Panc1 (cell line): ENCODE data around the gene PPM1K. TPM values are rescaled to one million over a fixed set of nuclear protein-coding genes. Genes with fewer than 3 reads are reported as not detected.

ENCODE experiments used
- ATAC-seq: fragments of 200-7000 bp; cut with Tn5 transposase; 2 replicates; pipeline ENCODE4 v1.9.1; 2020; ENCODE audit warnings: mild to moderate bottlenecking, moderate library complexity
- BruUV-seq: library from RNA; stranded (reverse); fragments of 400-500 nt; replicated peaks from 2 replicates; lab custom pipeline; 2021; lab: Mats Ljungman, UMichigan
- CTCF ChIA-PET: fragments of 300-600 bp; sonication (Branson Sonifier 250); formaldehyde crosslinking; loops from one replicate; lab custom pipeline; 2022; ENCODE audit warnings: antibody characterized with exemption; lab: Charles Lee
- POLR2A ChIA-PET: fragments of 300-600 bp; sonication (Branson Sonifier 250); formaldehyde crosslinking; loops from one replicate; lab custom pipeline; 2022; ENCODE audit warnings: antibody characterized with exemption; lab: Charles Lee
- DNase-seq: peaks from one replicate; pipeline ENCODE4 v3.0.0-alpha.2; 2010; ENCODE audit warnings: low read depth, low spot score
- H3K27ac ChIP-seq: 2 replicates; pipeline ENCODE4 v1.5.1; 2011; ENCODE audit warnings: mild to moderate bottlenecking, low read length, inconsistent platforms
- H3K27me3 ChIP-seq: fragments of 200-500 bp; sonication (Bioruptor generic); 2 replicates; pipeline ENCODE4 v1.6.0; 2014; ENCODE audit warnings: low read length, inconsistent platforms; ENCODE audit not compliant: control insufficient read depth, insufficient read depth
- H3K36me3 ChIP-seq: fragments of 200-500 bp; sonication (Bioruptor generic); 2 replicates; pipeline ENCODE4 v1.5.1; 2014; ENCODE audit warnings: inconsistent platforms, mild to moderate bottlenecking, low read length, moderate library complexity; ENCODE audit not compliant: control insufficient read depth, insufficient read depth
- H3K4me1 ChIP-seq: 2 replicates; pipeline ENCODE4 v1.5.1; 2011; ENCODE audit warnings: inconsistent platforms, mild to moderate bottlenecking, low read length, moderate library complexity; ENCODE audit not compliant: control insufficient read depth, insufficient read depth
- H3K4me3 ChIP-seq, 2 experiments: 2 replicates each; pipeline ENCODE4 v1.5.1; 2011 to 2012; ENCODE audit warnings: low read depth in 2 of 2, low read length in 2 of 2, mild to moderate bottlenecking in 2 of 2, inconsistent platforms in 1 of 2, moderate library complexity in 1 of 2
- H3K9me3 ChIP-seq: fragments of 200-500 bp; sonication (Bioruptor generic); 2 replicates; pipeline ENCODE4 v1.5.1; 2014; ENCODE audit warnings: low read depth, mild to moderate bottlenecking, inconsistent platforms, low read length, moderate library complexity; ENCODE audit not compliant: control insufficient read depth, insufficient read depth
- CTCF ChIP-seq: fragments of 450-650 bp; IDR thresholded peaks from 2 replicates; pipeline ENCODE4 v1.5.1; 2017; ENCODE audit warnings: mild to moderate bottlenecking
- POLR2AphosphoS5 ChIP-seq: IDR thresholded peaks from 2 replicates; pipeline ENCODE4 v1.6.1; 2012; ENCODE audit warnings: mild to moderate bottlenecking, low read depth, low read length, moderate library complexity
- REST ChIP-seq, 2 experiments: IDR thresholded peaks; 2 replicates each; pipeline ENCODE4 v1.6.1; 2011 to 2012; ENCODE audit warnings: low read depth in 2 of 2, control low read depth in 1 of 2, low read length in 1 of 2, mild to moderate bottlenecking in 1 of 2, moderate library complexity in 1 of 2; ENCODE audit not compliant: insufficient read depth in 1 of 2
- SIN3A ChIP-seq: IDR thresholded peaks from 2 replicates; pipeline ENCODE4 v1.6.1; 2012; ENCODE audit warnings: low read depth, mild to moderate bottlenecking, low read length, moderate library complexity, borderline replicate concordance; ENCODE audit not compliant: insufficient read depth
- TCF7L2 ChIP-seq: IDR thresholded peaks from 2 replicates; pipeline ENCODE4 v1.6.1; 2011; ENCODE audit warnings: mild to moderate bottlenecking, low read depth, low read length, inconsistent platforms
- in situ Hi-C: cut with HindIII; loops from 2 replicates; pipeline ENCODE4 v1.10.0; 2016; ENCODE audit warnings: low sequenced_read_pairs, low pct_unique_long_range_greater_than_20kb
- intact Hi-C: fragments of 100-400 bp; cut with micrococcal nuclease; formaldehyde crosslinking; loops from one replicate; pipeline ENCODE4 v1.10.0; 2022; ENCODE audit not compliant: unreplicated experiment
- total RNA-seq: library from RNA; stranded (reverse); gene quantifications from one replicate; pipeline ENCODE4 v1.2.1, GENCODE V29; 2021; ENCODE audit not compliant: unreplicated experiment

PPM1K gene
- total RNA-seq, 1 experiment from 2014 or later = 2.1 TPM

- Histone ChIP-seq H3K27ac (no peak overlapping the region), H3K36me3 (no peaks in the 10 kb centered on the region), H3K4me3 (no peak overlapping the region), H3K4me1 (no peaks in the 10 kb centered on the region; the same call in 1 of the 2 replicates), H3K9me3 (no peaks in the 10 kb centered on the region), H3K27me3 (peaks cover under 1% of the 10 kb centered on the region; the same call in 1 of the 2 replicates)
- ChIA-PET POLR2A (no interaction called here), CTCF (no interaction called here)
- ATAC-seq (no peak), DNase-seq (no peak)
- in situ Hi-C loops (no loop called here), intact Hi-C loops (no loop called here)
- no TSS peak for BruUV-seq
- TF ChIP-seq POLR2AphosphoS5 (no peak), REST (IDR thresholded peaks at IDR 0.05; ENCODE audit: insufficient read depth in 1 of 2, low read depth in 2 of 2, low read length in 1 of 2) (no peak), SIN3A (no peak), TCF7L2 (no peak), CTCF (no peak)
Measured at GRCh38 chr4:88276952-88277710, 7.2 kb downstream of the PPM1K start.

- TF ChIP-seq TCF7L2 = no peak
- no peak for TF ChIP-seq POLR2AphosphoS5
- TF ChIP-seq SIN3A = no peak
- no peak for TF ChIP-seq REST (IDR thresholded peaks at IDR 0.05; ENCODE audit: insufficient read depth in 1 of 2, low read depth in 2 of 2, low read length in 1 of 2)
- TF ChIP-seq CTCF = no peak
- no peak for ATAC-seq
- intact Hi-C loops = no loop called here
- no peaks in the 10 kb centered on the region for H3K4me1 ChIP-seq
- H3K27me3 ChIP-seq = no peaks in the 10 kb centered on the region
- no TSS peak for BruUV-seq
- POLR2A ChIA-PET = interaction anchor here (0.6 kb wide), 2 partner anchors 942 to 1269 kb away, joined by 3 to 13 read pairs; no protein-coding TSS in a partner anchor
- H3K4me3 ChIP-seq = no peak overlapping the region
- in situ Hi-C loops = no loop called here
- H3K9me3 ChIP-seq = no peaks in the 10 kb centered on the region
- no peaks in the 10 kb centered on the region for H3K36me3 ChIP-seq
- CTCF ChIA-PET = no interaction called here
- no peak overlapping the region for H3K27ac ChIP-seq
- DNase-seq = no peak
Measured at GRCh38 chr4:88275949-88276515, 8.3 kb downstream of the PPM1K start.
